Measurements from ENCODE around the gene ETS1.

Gene ETS1

GRCh38 chr11:128501632-128502549, 85.5 kb downstream of the ETS1 start:
- no peaks in the 10 kb centered on the region for H3K27me3 ChIP-seq (ENCODE audit: insufficient read depth, low read depth, severe bottlenecking)
- H3K4me3 ChIP-seq (ENCODE audit: low read depth, low read length) = no peak overlapping the region

GRCh38 chr11:128501008-128501407, 86.3 kb downstream of the ETS1 start:
- H3K27ac ChIP-seq = no peak overlapping the region
- no peaks in the 10 kb centered on the region for H3K9me3 ChIP-seq (ENCODE audit: severe bottlenecking)
- no peaks in the 10 kb centered on the region for H3K27me3 ChIP-seq (ENCODE audit: insufficient read depth, low read depth, severe bottlenecking)
- no peak for TF ChIP-seq CTCF (IDR thresholded peaks at IDR 0.05; ENCODE audit: low read depth, low read length)
- no peaks in the 10 kb centered on the region for H3K36me3 ChIP-seq
- H3K4me3 ChIP-seq (ENCODE audit: low read depth, low read length) = no peak overlapping the region
- no peak for DNase-seq

More at GRCh38 chr11:128501632-128502549, 85.5 kb downstream of the ETS1 start:
- no peak for TF ChIP-seq CTCF (IDR thresholded peaks at IDR 0.05; ENCODE audit: low read depth, low read length)
- no peak overlapping the region for H3K27ac ChIP-seq
- H3K36me3 ChIP-seq = no peaks in the 10 kb centered on the region
- no peaks in the 10 kb centered on the region for H3K9me3 ChIP-seq (ENCODE audit: severe bottlenecking)
- no peak for DNase-seq

- Histone ChIP-seq H3K27me3 (ENCODE audit: insufficient read depth, low read depth, severe bottlenecking) (no peaks in the 10 kb centered on the region), H3K36me3 (no peaks in the 10 kb centered on the region), H3K27ac (no peak overlapping the region), H3K9me3 (ENCODE audit: severe bottlenecking) (no peaks in the 10 kb centered on the region), H3K4me3 (ENCODE audit: low read depth, low read length) (no peak overlapping the region)
- TF ChIP-seq CTCF (IDR thresholded peaks at IDR 0.05; ENCODE audit: low read depth, low read length) = no peak
- no peak for DNase-seq
Measured at GRCh38 chr11:128500493-128500892, 86.9 kb downstream of the ETS1 start.

GRCh38 chr11:128499613-128500253, 87.6 kb downstream of the ETS1 start:
- Histone ChIP-seq H3K9me3 (ENCODE audit: severe bottlenecking) (no peaks in the 10 kb centered on the region), H3K36me3 (no peaks in the 10 kb centered on the region), H3K27me3 (ENCODE audit: insufficient read depth, low read depth, severe bottlenecking) (no peaks in the 10 kb centered on the region), H3K27ac (no peak overlapping the region), H3K4me3 (ENCODE audit: low read depth, low read length) (no peak overlapping the region)
- no peak for TF ChIP-seq CTCF (IDR thresholded peaks at IDR 0.05; ENCODE audit: low read depth, low read length)
- DNase-seq = no peak

- DNase-seq = no peak
- no peak overlapping the region for H3K27ac ChIP-seq
- no peaks in the 10 kb centered on the region for H3K36me3 ChIP-seq
Measured at GRCh38 chr11:128498721-128499245, 88.6 kb downstream of the ETS1 start.

More at GRCh38 chr11:128498721-128499245, 88.6 kb downstream of the ETS1 start:
- Histone ChIP-seq H3K4me3 (ENCODE audit: low read depth, low read length) (no peak overlapping the region), H3K27me3 (ENCODE audit: insufficient read depth, low read depth, severe bottlenecking) (no peaks in the 10 kb centered on the region), H3K9me3 (ENCODE audit: severe bottlenecking) (no peaks in the 10 kb centered on the region)
- no peak for TF ChIP-seq CTCF (IDR thresholded peaks at IDR 0.05; ENCODE audit: low read depth, low read length)

Data from WERI-Rb-1 (cell line).